GM19193 (cell line): ENCODE results near the gene ICAM2.

Experiments used
- POLR2A ChIP-seq: IDR thresholded peaks from 4 replicates; pipeline ENCODE4 v1.6.1; 2011; ENCODE audit not compliant: insufficient read depth, insufficient read length; ENCODE audit errors: extremely low read depth

Gene ICAM2

GRCh38 chr17:64020056-64020766 lies at the start of gene ICAM2:
ICAM2 (minus strand) TSS chr17:64020633; CDS start chr17:64006691, 13,942 bp downstream.
- TF ChIP-seq POLR2A: peak; percentile 78

GRCh38 chr17:64070213-64070612 lies 49.8 kb upstream of the ICAM2 start:
- no peak for TF ChIP-seq POLR2A

GRCh38 chr17:64069143-64069542 lies 48.7 kb upstream of the ICAM2 start:
- TF ChIP-seq POLR2A: no peak

- TF ChIP-seq POLR2A: no peak
Observed at GRCh38 chr17:64067657-64068056, 47.2 kb upstream of the ICAM2 start.

GRCh38 chr17:64066716-64067115 lies 46.3 kb upstream of the ICAM2 start:
- no peak for TF ChIP-seq POLR2A

- no peak for TF ChIP-seq POLR2A
Observed at GRCh38 chr17:64065161-64065560, 44.7 kb upstream of the ICAM2 start.

GRCh38 chr17:64064331-64064730 lies 43.9 kb upstream of the ICAM2 start:
- TF ChIP-seq POLR2A: no peak

- TF ChIP-seq POLR2A: no peak
Observed at GRCh38 chr17:64063766-64064224, 43.4 kb upstream of the ICAM2 start.

- TF ChIP-seq POLR2A: no peak
Observed at GRCh38 chr17:64063088-64063487, 42.7 kb upstream of the ICAM2 start.

GRCh38 chr17:64061178-64061898 lies 40.9 kb upstream of the ICAM2 start:
- no peak for TF ChIP-seq POLR2A

- no peak for TF ChIP-seq POLR2A
Observed at GRCh38 chr17:64060331-64060730, 39.9 kb upstream of the ICAM2 start.

- TF ChIP-seq POLR2A: no peak
Observed at GRCh38 chr17:64059756-64060155, 39.3 kb upstream of the ICAM2 start.

- TF ChIP-seq POLR2A: no peak
Observed at GRCh38 chr17:64058621-64059020, 38.2 kb upstream of the ICAM2 start.

- no peak for TF ChIP-seq POLR2A
Observed at GRCh38 chr17:64057701-64058263, 37.3 kb upstream of the ICAM2 start.

GRCh38 chr17:64056269-64057005 lies 36.0 kb upstream of the ICAM2 start:
- no peak for TF ChIP-seq POLR2A
